Measurements from ENCODE around the gene PLEKHA1.

Gene PLEKHA1

DNA sequence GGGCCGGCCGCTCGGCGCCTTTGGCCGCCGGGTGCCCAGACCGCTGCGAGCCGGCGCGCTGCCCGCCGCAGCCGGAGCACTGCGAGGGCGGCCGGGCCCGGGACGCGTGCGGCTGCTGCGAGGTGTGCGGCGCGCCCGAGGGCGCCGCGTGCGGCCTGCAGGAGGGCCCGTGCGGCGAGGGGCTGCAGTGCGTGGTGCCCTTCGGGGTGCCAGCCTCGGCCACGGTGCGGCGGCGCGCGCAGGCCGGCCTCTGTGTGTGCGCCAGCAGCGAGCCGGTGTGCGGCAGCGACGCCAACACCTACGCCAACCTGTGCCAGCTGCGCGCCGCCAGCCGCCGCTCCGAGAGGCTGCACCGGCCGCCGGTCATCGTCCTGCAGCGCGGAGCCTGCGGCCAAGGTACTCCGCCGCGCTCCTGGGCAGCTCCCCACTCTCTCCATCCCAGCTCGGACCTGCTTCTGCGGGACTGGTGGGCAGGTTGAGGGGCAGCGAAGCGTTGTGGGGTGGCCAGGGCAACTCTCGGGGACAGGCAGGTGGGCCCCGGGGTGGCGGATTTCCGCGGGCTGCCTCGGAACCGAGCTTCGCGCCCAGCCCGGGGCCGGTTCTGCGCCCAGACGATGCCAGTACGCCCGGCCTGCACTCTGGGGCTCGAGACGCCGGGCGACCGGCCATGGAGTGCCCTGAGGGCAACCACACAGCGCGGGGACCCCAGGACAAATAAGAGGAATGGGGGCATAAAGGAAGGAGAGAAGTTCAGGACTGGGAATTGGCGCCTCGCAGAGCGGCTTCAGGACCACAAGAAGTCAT lies 87.4 kb downstream of the PLEKHA1 start:
- DNase-seq (ENCODE audit: low read depth in 2 of 2) = no peak

DNA sequence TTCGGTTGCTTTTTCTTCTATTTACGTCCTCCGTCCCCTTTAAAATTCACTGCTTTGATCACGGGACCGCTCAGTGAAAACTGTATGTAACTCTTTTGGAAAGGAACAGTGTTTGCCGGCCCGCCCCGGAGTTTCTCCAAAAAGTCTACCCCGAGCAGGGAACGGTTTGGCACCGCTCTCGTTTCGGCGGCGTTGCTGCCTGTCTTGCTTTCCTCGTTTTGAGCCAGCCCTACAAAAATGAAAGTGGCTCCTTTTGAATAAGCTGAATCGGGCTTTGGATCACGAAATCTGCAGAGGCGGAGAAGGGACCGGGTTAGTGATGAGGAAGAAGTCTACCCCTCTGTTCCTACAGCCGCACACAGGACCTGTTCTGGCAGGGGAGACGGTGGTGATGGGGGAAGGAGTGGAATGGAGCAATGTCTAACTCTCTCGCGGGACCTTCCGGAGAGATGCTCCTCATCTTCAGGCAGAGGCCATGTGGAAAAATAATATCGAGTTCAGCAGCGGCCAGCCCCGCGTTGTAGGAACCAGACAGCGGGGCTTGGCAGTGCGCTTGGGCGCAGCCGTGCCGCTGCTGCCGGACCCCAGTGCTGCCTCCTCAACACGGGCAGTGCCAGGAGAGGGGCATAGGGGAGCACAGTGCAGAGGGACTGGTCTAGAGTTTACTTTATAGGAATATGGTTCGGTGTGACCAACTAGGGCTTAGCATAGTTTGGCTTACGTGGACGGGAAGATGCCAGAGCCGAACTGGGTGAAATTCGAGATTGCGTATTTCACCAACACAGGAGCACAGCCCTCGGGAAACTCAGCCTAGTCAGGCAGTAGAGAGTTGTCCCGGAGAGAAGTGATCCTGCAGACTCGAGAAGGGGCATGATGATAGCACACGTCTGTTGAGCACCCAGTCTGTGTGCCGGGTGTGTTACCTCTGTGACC lies 88.3 kb downstream of the PLEKHA1 start:
- no peak for DNase-seq (ENCODE audit: low read depth in 2 of 2)

DNA sequence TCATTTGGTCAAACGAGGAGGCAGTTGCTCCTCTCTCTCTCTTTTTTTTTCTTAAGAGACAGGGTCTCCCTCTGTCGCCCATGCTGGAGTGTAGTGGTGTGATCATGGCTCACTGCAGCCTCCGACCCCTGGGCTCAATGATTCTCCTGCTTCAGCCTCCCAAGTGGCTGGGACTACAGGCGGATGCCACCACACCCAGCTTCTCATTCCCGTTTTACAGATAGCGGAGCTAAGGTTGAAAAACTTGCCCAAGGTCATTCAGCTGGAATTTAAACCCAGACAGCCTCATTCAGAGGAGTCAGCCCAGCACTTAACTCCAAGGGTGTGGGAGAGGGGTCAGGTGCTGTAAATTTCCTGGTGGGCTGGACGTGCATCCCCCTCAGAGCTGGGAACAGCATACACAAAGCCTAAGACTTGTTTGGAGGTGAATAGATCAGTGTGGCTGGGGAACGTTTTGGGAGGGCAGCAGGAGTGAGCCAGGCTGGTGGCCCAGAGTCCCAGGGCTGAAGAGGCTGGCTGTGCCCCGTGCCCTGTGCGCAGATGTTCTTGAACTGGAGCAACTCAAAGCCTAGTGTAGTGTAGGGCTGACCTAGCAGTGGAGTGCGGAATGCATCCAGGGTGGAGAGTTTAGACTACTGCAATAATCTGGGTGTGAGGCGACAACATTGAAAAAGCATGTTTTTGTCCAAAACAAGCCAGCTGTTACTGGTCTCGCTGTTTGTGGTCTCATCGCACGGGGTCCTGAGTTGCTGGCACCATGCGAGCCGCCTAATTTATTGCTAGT lies 89.2 kb downstream of the PLEKHA1 start:
- DNase-seq (ENCODE audit: low read depth in 2 of 2) = no peak

DNA sequence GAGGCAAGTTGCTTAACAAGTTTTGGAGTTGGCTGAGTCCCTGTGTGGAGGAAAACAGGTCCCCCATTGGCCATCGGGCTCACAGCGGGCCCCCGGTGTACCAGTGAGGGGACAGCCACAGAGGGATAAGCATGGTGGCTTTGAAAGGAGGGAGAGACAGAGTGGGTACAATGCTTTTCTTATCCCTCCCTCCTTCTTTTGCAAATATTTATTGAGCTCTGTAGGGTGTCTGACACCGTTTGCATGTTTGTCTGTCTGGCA lies 89.7 kb downstream of the PLEKHA1 start:
- DNase-seq (ENCODE audit: low read depth in 2 of 2) = no peak

DNA sequence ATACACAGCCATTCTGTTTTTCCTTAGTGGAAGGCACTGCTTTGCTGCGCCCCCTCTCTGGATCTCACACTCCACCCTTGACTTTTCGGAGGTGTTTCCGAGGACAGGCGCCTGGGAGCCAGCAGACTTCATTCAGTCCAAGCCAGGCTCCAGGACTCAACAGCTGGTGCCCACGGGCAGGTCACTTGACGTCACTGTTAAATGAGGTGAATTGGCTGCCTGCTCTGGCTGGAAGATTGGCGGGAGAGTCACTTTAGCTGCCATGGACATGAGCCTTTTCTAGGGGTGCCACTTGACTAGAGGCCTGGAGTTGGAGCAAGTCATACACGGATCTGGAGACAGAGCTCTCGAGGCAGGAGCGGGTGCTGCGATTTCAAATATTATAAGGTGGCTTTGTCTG lies 90.1 kb downstream of the PLEKHA1 start:
- DNase-seq (ENCODE audit: low read depth in 2 of 2) = no peak

DNA sequence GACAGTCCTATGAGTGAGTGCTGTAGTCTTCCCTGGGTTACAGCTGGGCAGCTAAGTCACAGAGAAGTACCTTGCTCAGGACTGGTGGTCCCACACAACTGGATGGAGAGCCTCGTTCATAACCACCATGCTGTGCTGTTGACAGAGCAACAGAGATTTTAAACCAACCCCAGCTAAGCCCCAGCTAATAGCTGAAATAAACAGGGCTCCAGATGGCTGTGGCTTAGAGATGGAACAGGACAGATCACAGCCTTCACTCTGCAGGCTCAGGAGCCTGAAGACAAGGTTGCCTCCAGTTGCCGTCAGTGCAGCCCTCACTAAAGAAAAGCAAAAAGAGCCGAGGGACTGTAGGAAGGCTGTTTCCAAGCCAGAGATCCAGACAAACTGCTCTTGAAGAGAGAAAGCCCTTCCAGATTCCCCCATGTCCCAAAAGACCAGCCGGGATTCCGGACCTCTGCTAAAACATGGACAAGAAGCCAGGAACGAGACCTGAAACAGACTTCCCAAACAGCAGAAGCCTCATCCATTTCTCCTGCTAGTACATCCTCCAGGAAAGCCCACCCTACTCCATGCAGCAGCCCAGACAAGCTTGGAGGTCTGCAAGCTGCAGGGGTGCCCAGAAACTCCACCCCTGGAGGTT lies 91.0 kb downstream of the PLEKHA1 start:
- DNase-seq (ENCODE audit: low read depth in 2 of 2) = no peak

DNA sequence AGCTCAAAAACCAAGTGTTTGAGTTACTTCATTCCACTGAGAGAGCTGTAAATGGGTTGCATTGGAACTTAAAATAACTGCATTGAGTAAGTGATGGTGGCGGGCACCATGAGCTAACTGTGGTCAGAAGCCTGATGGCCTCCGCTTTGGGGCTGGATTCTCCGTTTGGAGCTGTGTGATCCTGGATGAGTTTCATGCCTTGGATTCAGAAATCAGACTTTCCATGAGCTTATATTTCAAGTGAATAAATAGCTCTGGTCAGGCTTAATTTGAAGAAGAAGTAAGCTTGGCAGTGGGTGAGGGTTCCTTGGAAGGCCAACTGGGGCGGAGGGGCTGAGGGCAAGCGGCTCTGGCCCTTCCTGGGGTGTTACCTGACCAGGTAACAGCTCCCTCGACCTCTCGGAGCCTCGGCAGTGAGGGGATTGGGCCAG lies 92.5 kb downstream of the PLEKHA1 start:
- DNase-seq (ENCODE audit: low read depth in 2 of 2) = no peak

DNA sequence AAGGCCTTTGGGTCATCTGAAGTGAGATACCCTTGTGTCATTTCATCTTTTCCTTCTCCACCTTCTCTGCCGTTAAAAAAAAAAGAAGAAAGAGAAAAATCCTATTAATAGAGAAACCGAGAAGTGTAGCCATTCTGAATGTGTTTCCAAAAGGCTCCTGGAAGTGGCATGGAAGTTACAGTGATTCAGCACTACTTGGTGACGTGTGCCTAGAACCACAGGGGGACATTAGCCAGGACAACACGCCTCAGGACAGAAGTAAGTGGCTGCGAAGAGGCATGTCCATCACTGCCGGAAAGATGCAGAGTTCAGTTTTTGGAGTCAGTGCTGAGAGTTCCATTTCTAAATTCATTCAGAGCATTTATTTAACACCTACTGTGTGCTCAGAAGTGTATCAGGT lies 93.2 kb downstream of the PLEKHA1 start:
- DNase-seq (ENCODE audit: low read depth in 2 of 2) = no peak

DNA sequence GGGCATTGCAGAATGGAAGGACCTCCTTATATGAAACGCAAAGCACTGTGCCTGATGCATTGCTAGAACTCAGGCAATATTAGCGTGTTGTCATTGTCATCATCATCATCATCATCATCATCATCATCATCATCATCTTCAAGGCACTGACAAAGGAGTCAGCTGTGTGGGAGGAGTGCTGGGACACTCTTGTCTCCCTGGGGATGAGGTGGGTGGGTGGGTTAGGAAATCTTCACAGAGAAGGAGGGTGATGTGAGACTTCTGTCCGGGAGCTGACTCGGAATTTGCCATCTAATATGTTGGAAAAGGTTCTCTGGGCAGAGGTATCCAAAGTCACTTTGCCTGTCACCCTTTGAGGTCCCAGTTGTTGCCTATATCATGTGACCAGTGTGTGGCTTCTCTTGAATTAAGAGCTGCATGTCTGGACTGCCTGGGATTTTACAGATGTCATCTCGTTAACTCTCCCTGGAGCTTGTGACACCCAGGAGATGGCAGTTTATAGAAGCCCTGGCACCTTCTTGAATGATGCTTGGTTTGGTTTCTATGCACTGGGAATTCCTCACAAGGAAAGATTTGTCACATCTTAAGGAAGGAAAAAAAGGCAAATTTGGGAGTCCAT lies 93.9 kb downstream of the PLEKHA1 start:
- no peak for DNase-seq (ENCODE audit: low read depth in 2 of 2)

DNA sequence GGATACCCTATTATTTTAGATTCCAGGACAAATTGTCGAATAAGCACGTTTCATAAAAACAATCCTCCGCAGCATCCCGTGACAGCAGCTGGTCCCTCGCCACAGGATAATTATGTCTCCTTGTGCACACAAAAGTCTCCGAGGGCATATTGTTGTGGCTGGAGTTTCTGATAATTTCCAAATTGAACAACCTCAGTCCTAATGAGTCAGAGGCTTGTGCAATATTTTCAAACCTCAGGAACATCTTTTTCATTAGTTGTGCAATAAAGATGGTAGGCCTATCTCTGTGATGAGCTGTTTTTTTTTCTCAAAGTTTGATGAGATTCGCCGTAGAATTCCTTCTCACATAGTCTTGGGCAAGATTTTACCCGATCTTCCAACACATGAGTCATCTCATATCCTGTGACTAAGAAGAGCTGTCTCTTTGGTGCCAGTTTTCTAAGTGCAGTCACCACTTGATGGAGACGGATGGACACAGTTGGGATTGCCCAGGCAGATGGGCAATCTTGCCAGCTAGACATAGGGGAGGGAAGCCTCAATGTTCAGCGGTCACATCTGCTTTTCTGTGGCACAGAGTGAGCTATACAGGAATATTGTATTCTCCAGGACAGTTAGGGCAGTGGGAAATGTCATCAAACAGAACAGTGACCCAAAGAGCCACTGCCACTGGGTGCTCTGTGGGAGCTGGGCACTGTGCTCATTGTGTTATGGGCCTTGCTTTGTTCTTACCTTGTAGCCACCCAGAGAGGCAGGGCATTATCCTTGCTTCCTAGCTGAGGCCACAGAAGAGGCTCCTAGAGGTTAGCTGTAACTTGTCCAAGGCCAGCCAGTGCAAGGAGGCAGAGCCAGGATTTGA lies 94.6 kb downstream of the PLEKHA1 start:
- no peak for DNase-seq (ENCODE audit: low read depth in 2 of 2)

DNA sequence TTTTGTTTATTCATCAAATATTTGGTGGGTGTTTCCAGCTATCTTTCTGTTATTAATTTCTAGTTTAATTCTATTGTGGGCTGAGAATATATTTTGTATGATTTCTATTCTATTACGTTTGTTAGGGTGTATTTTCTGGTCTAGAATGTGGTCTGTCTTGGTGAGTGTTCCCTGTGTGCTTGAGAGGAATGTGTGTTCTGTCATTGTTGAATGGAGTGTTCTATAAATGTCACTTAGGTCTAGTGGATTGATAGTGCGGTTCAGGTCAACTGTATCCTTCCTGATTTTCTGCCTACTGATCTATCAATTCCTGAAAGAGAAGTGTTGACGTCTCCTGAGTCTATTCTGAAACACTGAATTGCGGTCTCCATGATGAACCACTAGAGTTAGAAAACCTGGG lies 95.3 kb downstream of the PLEKHA1 start:
- DNase-seq (ENCODE audit: low read depth in 2 of 2) = no peak

DNA sequence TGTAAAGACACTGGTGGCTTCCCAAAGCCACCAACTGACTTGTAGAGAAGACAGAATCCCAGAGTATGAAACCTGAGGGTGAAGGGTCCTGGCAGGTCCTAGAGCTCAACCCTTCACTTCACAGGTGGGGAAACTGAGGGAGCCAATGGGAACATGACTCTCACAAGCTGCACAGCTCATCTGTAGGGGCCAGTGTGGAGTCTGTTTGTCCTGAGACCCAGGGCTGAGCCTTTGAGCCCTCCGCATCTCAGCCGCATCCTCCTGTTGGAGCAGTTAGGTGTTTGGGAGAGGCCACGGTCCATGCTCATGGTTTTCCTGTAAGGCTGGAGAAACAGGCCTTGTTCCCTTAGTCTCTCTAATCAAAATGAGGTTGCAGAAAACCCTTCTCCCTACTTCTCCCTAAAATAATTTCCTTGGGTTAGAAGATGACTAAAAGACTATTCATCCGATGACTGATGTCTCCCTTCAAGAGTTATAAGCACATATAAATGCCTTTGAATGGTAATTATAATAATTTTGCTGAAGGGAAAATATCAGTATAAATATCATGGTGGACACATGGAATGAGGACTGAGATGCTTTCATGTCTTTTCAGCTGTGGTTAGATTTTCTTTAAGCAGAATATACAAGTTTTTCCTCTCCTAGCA lies 97.1 kb downstream of the PLEKHA1 start:
- no peak for DNase-seq (ENCODE audit: low read depth in 2 of 2)

DNA sequence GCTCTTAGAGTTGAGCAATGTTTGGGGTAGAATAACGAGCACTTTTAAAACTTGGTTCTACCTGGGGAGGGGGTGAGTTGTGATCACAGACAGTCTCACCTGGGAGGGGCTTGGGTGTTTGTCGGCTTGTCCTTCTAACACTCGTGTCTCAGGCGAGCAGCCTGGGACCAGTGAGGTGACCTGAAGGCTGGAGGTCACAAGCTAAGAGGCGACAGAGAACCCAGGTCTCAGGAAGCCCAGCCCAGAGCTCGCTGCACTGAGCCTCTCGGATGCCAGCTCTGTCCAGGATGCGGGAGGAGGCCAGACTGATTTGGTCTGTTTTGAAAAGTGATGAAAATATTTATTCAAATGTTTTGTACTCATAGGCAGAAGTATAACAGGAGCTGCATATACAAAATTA lies 98.6 kb downstream of the PLEKHA1 start:
- DNase-seq (ENCODE audit: low read depth in 2 of 2) = no peak

DNA sequence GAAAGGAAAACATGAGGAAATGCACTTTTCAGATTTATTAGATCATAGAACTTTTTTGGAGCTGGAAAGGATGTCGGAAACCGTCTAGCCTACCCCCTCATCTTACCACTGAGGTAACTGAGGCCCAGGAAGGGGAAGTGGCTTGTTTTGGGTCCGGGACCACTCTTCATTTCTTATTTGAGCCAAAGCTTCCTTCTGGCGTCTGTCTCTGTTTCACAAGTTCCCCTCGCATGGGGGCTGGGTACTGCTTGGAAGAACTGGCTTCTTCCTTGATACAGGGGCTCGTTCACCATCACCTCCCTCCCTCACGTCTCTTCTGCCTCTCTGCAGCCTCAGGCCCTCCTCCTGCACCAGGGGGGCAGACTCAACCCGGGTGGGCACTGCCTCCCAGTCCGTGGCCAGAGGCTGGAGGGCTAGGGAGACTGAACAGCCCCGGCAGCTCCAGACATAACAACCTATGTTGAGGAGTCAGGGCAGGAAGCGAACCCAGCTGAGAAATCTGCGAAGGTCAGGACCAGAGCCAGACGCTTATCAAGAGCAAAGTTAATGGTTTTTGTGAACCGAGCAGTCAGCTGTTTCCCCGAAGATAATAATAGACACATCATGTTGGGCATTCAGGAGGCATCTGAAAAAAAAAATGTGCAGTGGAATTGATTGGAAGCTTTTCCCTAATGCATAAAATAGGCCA lies 99.8 kb downstream of the PLEKHA1 start:
- DNase-seq (ENCODE audit: low read depth in 2 of 2) = no peak

DNA sequence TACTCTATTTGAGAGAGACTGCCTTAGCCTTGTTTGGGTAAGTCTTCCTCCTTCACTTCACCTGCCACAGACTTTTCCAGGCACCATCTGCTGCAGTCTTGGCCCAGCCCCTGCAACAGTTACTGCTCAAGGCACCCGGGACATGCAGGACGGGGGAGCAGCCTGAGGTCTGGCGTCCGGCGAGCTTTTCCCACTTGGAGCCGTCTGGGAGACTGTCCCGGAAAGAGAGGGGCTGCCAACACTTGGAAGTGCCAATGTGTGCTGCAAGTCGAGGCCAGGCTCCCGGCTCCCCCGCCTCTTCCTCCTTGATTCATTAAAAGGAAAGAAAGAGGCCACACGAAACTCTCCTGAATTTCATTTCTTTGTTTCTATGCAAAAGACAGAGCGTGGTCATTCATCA lies 100.6 kb downstream of the PLEKHA1 start:
- DNase-seq (ENCODE audit: low read depth in 2 of 2) = no peak

DNA sequence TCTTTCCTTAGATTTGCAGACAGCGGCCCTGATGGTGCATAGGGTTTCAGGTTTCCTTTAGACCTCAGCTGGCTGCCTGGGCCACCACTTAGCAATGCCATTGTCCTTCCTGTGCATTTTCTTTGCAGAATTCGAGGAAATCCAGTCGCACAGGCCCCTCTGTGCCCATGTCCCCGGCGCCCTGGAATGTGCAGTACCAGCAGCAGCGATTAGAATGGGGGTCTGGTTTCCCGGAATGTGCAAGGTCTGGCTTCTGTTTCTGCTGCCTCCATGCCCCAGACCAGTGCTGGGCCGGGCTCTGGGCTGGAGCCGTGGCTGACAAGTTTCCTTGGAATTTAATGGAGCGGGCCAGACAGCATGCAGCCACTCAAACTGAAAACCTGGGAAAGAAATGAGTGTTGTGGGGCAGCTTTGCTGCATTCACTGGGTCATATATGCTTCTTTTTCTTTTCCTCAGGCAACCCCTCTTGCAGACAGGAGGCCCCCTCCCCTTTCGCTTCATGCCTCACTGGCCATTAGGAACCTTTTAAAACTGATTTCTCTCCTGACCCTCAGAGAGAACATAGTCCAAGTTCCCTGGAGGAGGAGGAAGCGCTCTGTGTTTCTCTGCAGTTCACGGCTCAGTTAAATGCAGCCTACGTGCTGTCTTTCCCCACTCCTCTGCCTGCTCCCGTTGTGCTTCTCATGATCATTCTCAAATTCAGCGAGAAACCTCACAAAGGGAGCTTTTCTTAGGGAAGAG lies 101.3 kb downstream of the PLEKHA1 start:
- DNase-seq (ENCODE audit: low read depth in 2 of 2) = no peak

DNA sequence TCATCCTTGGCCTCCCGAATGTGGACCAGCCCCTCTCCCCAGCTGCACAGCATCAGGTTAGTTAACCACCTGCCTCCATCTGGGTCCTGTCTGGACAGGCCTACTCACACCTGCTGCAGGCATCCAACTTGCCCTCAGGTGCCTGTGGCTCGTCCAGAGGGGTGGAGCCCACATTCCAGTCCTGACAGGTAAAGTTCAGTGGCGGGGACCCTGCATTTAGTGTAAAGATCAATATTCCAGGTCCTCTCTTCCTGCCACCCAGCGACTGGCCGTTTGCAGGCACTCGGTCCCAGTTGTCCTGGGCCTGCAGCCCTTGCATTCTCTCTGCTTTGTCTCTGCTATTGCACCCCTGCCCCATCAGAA lies 101.8 kb downstream of the PLEKHA1 start:
- no peak for DNase-seq (ENCODE audit: low read depth in 2 of 2)

DNA sequence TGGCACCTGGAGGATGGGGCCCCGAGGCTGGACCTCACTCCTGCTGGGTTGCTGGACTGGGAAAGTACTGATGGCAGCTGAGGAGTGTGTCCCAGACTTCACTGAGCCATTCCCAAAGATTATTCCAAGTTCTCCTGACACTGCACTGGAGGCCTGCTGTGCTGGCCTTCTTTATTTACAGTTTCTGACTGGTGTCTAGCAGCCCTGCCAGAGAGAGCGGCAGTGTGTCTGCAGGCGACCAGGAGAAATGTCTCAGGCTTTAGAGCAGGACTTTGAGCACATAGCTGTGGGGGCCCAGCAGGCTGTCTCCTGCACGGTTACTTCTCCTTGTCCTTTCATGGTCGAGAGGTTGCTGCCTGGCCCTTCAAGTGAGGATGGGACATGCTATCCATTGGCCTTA lies 102.9 kb downstream of the PLEKHA1 start:
- DNase-seq (ENCODE audit: low read depth in 2 of 2) = no peak

DNA sequence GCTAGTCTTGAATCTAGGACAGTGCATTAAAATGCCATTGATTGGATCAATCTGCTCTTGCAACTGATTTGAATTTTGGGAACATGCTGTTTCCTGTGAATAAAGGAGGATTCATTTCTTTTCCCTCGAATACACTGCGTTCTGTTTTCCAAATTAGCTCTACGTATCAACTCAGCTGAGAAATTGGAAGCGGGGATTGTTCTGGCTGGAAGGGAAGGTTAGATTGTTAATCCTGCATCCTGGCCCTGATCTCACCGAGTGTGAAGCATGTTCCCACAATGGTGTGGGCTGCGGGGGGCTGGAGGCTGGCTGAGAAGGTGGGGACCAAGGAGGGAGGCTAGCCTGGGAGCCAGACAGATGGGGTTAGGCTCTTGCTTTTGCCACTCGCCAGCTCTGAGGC lies 104.5 kb downstream of the PLEKHA1 start:
- no peak for DNase-seq (ENCODE audit: low read depth in 2 of 2)
